T47D (cell line): ENCODE data around the gene TMPRSS11B.

Experiments
- DNase-seq, 2 experiments: peaks; one replicate each; pipeline versions ENCODE4 v3.0.0 to v3.0.0-alpha.2; 2011 to 2012; ENCODE audit warnings: low read depth in 1 of 2, low spot score in 1 of 2
- JUND ChIP-seq: IDR thresholded peaks from 2 replicates; pipeline ENCODE4 v1.6.1; 2012; ENCODE audit warnings: low read depth
- in situ Hi-C: cut with HindIII; loops from 2 replicates; pipeline ENCODE4 v1.10.0; 2016; ENCODE audit warnings: low sequenced_read_pairs, low pct_unique_long_range_greater_than_20kb

The TMPRSS11B gene

DNA sequence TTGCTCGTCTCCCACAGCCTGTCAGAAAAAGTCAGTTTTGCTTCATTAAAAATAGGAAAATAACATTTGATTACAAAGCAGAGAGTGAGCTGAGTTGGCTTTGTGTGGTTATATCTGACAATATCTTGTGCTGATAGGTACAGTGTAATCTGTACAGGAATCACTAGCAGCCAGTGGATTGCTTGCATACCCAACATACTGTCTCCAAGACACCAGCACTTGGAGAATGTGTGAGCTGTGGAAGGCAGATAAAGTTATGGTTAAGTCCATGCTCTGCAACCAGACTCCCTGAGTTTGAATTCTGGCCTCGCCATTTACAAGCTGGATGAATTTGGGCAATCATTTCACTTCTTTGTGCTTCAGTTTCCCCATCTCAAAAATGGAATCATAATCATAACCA, 58.3 kb downstream of the TMPRSS11B start:
- no peak for TF ChIP-seq JUND
- in situ Hi-C loops, result no loop called here

DNA sequence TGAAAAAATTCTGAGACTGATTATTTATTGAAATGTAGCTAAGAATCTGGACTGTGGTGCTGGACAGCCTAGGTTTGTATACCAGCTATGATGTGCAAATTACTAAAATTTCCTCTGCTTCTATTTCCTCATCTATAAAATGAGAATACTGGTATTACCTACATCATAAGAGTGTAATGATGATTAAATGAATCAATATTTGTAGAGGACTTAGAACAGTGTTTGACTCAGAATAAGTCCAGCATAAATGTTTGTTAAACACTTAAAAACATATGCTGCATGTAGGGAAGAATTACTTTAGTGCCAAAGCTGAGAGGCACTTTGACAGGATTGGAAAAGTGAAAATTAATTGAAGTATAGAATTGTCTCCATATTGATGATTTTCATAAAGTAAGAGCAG, 60.6 kb downstream of the TMPRSS11B start:
- DNase-seq, result no peak
- no peak for TF ChIP-seq JUND
- in situ Hi-C loops, result no loop called here

More for the DNA sequence above, 58.3 kb downstream of the TMPRSS11B start:
- DNase-seq, result no peak

DNA sequence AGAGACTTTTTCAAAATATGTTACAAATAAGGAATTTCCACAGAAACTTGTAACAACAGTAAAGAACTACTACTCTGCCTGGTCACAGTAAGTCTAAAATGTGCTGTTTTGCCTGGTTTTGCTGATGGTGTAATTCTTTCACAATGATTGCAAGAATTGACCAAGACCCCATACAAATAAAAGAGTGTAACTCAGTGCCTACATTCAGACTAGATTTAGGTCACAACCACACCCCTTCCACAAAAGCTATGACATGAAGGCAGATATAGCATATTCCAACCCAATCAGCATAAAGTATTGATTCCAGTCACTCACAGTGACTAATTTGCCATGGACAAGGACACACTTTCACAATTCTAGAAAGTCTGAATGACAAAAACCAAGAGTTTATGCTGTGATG, 62.1 kb downstream of the TMPRSS11B start:
- DNase-seq, result no peak
- in situ Hi-C loops, result no loop called here
- no peak for TF ChIP-seq JUND

DNA sequence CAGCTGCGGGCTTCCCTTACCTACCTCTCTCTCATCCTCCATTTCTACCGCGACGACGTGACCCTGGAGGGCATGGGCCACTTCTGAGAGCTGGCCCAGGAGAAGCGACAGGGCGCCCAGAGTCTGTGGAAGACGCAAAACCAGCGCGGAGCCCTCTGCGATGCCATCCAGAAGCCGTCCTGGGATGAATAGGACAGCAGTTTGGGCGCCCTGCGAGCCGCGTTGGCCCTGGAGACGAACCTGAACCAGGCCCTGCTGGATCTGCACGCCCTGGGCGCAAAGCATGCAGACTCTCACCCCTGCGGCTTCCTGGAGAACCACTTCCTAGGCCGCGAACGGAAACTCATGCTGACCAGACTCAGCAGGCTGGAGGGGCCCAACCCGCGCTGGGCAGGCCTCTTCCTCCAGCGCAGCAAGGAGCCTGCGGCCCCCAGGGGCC, 63.1 kb downstream of the TMPRSS11B start:
- in situ Hi-C loops, result no loop called here
- no peak for DNase-seq
- TF ChIP-seq JUND, result no peak

DNA sequence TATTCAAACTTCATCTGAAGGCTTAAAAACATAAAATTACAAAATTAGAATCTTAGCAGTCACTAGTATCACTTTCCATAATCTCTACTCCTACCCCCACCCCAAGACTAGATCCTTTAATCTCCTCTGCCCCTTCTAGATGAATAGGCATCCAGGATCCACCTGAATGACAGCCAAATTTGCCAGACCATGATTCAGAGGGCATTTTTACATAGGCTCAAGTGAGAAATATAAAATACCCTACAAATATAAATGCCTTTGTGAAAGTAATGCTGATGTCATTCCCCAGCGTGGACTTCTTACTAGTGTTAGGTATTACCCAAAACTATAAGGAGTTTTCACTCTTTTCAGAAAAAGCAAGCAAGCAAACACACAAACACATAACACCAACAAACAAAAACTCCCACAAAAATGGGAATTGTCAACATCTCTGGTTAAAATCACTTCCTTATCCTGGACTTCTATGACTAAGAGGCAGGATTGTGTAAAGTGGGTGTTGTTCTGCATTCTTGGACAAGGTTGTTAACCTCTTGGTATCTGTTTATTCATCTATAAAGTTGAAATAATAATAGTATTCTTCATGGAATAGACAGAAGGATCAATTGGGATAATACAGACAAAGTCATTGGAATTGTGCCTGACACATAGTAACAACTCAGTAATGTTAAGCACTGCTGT, 64.5 kb downstream of the TMPRSS11B start:
- TF ChIP-seq JUND, result no peak
- no peak for DNase-seq
- in situ Hi-C loops, result no loop called here

DNA sequence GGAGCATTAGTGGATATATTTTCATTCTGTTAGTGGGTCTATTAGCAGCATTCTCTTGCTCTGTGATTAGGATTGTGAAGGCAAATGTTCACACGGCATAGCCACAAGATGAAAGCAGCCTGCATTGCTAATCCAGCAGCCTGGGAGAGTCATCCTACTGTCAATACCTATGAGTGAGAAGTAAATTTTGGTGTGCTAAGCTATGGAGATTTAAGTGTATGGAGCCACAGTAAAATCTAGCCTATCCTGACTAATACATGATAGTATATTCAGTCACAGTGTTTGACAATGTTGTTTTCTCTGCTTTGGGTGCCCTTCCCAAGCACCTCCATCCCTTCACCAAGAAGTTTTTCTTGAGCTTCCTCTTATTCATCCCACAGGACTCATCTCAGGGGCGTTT, 68.6 kb downstream of the TMPRSS11B start:
- TF ChIP-seq JUND, result no peak
- DNase-seq, result no peak
- in situ Hi-C loops, result no loop called here
